GM18868 (cell line): Measurements from ENCODE around the gene VSX1.

Experiments
- ATAC-seq: cut with Tn5 transposase; IDR thresholded peaks from one replicate; pipeline ENCODE4 v1.9.1; 2021; ENCODE audit warnings: mild to moderate bottlenecking, moderate library complexity; ENCODE audit not compliant: unreplicated experiment

VSX1 gene

DNA sequence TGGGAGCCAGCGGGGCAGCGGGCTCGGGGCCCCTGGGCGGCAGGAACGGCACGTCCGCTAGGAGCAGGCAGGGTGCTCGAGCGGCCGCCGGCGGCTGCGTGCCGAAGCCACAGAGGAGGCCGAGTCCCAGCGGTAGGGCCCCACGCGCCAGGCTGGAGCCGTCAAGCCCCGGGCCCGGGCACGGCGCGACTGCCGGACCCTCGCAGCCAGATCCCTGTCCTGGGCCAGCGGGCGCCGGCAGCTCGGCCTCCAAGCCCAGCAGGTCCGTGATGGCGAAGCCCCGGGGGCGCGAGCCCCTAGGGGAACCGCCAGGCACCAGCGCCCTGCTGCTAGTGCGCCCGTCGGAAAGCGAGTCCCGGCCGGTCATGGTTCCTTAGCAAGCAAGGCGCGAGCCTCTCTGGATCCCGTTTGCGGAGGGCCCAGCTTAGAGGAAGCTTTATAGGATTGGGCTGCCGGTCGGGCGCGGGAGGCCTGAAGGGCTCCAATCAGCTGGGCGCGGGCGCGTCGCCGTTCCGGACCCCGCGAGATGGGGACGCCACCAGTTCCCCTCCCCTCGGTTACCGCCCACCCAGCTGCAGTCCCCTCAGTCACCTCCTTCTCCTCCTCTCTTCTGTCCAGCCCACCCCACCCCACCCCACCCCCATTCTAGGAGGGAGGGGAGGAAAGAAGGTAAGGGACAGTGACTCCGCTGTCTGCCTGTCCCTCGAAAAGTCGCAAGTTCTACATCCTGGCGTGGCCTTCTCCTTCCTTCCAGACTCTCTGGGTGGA lies at the start of gene VSX1:
Gene VSX1, minus strand, starts transcription at position 412 of the 768 bp plus-strand sequence. Its CDS starts 45 bp downstream, at position 367.
- no peak for ATAC-seq

- no peak for ATAC-seq
Measured at GRCh38 chr20:25129908-25130307, 48.0 kb upstream of the VSX1 start.

DNA sequence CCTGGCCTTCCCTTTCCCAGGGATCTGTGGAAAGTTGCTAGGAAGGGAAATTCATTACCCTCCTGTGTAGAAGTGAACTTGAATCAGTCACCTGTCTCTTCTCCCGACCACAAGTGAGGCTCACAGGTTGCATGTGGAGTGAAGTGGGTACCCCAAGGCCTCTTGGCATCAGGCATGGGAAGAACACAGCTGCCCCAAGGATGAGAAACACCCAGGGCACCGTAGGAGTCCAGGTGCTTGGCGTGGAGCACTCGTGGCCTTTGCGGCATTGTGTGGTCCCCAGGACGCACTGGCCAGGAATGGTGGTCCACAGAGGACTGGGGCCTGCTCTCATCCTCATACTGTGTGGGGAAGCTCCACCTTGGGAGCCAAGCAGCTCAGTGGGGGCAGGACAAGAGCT lies 47.5 kb upstream of the VSX1 start:
- ATAC-seq: no peak

DNA sequence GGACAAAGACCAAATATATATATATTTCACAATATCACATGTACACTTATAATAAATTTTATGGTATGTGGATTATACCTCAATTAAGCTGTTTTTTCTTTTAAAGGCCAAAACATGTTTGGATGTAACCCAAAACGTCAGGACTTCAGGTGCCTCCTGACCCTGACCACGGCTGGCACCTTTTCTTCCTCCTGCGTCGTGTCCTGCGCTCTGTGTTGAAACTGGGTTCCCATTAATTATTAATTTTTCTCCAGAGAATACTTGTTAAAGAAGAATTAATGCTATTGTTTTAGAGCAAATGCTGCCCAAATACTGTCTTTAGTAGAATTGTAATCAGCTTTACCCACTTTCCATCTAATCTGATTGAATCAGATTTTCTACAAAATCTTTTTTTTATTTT lies 46.7 kb upstream of the VSX1 start:
- ATAC-seq: no peak

- no peak for ATAC-seq
Measured at GRCh38 chr20:25127761-25128537, 46.0 kb upstream of the VSX1 start.

- no peak for ATAC-seq
Measured at GRCh38 chr20:25126204-25127029, 44.5 kb upstream of the VSX1 start.

- no peak for ATAC-seq
Measured at GRCh38 chr20:25125636-25126035, 43.7 kb upstream of the VSX1 start.

DNA sequence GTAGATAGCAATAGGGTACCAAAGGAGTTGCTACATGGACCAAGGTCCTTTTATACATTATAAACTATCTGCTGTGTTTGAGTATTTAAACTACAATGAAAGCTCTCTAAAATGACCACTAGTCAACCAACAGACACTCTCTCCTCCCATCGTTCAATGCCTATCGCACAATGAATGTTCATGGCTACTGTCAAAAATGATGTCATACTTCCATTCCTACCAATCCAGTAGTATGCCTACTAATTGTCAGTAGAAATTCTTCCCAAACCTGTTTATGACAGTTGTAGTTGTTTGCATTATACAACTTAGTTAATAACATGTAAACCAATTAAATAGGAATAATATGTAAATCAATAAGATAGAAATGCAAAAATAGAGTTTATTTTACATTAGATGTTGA lies 39.0 kb upstream of the VSX1 start:
- ATAC-seq: no peak

- no peak for ATAC-seq
Measured at GRCh38 chr20:25120457-25120856, 38.5 kb upstream of the VSX1 start.

- ATAC-seq: no peak
Measured at GRCh38 chr20:25118529-25118928, 36.6 kb upstream of the VSX1 start.

DNA sequence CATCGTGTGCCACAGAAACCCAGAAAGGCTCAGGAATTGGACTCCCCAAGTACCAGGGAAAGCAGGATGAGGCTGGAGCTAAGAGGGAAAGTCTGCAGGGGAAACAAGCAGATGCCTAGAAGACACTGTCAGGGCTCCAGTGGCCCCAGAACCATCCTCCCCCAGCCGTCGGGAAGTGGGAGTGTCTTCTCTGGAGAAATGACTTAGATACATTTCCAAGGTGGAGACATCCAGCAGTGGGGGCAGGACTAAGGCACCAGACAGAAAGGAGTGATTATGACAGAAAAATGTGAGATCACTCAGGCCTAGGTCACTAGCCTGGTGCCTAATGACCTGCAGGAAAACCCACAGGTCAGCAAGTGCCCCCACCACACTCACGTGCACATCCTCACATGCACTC lies 36.0 kb upstream of the VSX1 start:
- ATAC-seq: no peak

DNA sequence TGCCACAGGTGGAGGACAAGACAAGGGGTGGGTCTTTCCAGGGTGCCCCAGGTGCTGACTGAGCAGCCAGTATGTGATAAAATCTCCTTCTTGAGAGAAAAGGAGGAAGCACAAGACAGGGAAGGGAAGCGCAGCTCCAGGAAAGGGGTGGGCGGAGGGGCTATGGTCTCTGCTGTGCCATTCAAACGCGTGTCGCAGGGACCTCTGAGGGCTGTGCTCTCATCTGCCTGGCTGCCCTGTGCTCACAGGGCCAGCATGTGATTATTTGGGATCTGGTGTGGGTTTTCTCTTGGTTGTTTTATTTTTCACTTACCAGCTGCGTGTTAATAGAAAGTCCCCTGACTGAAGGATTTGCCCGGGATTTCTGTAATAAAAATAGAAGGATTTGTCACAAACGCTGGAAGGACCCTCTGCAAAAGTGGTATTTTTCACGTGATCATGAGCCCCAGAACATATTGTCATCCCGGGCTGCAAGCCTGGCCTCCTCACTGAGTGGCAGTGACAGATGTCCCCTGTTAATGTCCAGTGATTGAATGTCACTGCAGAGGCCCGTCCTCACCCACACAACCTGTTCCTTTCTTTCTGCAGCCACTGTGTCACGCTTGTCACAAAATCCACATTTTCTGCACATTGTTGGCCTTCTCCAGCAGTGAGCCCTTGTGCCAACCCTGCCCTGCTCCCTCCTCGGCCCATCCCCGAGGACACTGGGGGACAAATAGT lies 35.0 kb upstream of the VSX1 start:
- ATAC-seq: no peak

GRCh38 chr20:25103526-25103925 lies 21.6 kb upstream of the VSX1 start:
- ATAC-seq: no peak

- no peak for ATAC-seq
Measured at GRCh38 chr20:25100914-25101313, 19.0 kb upstream of the VSX1 start.

DNA sequence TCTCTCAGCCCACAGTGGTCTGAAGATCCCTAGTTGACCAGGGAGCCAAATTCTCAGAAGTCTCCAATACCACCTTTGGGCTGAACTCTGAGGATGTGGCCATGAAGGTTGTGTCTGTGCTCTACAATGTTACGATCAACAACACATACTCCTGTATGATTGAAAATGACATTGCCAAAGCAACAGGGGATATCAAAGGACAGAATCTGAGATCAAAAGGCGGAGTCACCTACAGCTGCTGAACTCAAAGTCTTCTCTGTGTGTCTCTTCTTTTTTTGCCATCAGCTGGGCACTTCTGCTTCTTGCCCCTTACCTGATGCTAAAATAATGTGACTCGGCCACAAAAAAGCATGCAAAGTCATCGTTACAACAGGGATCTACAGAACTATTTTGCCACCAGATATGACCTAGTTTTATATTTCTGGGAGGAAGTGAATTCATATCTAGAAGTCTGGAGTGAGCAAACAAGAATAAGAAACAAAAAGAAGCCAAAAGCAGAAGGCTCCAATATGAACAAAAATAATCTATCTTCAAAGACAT lies 17.7 kb upstream of the VSX1 start:
- no peak for ATAC-seq

DNA sequence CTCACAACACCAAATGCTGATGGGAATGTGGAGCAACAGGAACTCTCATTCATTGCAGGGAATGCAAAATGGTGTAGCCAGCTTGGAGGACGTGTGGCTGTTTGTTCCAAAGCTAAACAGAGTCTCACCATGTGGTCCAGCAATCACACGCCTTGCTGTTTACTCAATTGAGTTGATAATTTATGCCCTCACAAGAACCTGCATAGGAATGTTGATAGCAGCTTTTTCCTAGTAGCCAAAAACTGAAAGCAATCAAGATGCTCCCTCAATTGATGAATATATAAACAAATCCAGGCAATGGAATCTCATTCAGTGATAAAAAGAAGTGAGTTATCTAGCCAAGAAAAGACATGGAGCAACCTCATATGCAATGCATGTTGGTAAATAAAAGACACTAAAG lies 15.6 kb upstream of the VSX1 start:
- no peak for ATAC-seq

GRCh38 chr20:25090492-25091429 lies 8.8 kb upstream of the VSX1 start:
- ATAC-seq: peak; percentile 90

GRCh38 chr20:25089662-25090061 lies 7.7 kb upstream of the VSX1 start:
- no peak for ATAC-seq

GRCh38 chr20:25089096-25089495 lies 7.2 kb upstream of the VSX1 start:
- ATAC-seq: no peak
